Transverse colon (tissue), 4 donors: ENCODE results near the gene UCK2. TPM values are rescaled to one million over a fixed set of nuclear protein-coding genes. Genes with fewer than 3 reads are reported as not detected.
A peak's percentile ranks its signal among the peaks of the same experiment; 100 is the strongest.

ENCODE experiments used
- DNase-seq: peaks from one replicate; pipeline ENCODE4 v3.0.0-alpha.2; 2019
- H3K27ac ChIP-seq, 4 donors: fragments of 200-600 bp; sonication (generic); 2 replicates each; pipeline ENCODE4 v1.5.1; 2016 to 2018; ENCODE audit warnings: inconsistent platforms in 4 of 4
- H3K27me3 ChIP-seq: fragments of 200-600 bp; sonication (generic); 2 replicates; pipeline ENCODE4 v1.5.1; 2017; ENCODE audit warnings: inconsistent platforms
- H3K36me3 ChIP-seq, 4 donors: fragments of 200-600 bp; sonication (generic); 2 replicates each; pipeline ENCODE4 v1.5.1; 2017 to 2019; ENCODE audit warnings: inconsistent platforms in 4 of 4
- H3K4me1 ChIP-seq, 4 donors: fragments of 200-600 bp; sonication (generic); 2 replicates each; pipeline ENCODE4 v1.5.1; 2017 to 2020; ENCODE audit warnings: inconsistent platforms in 4 of 4
- H3K4me3 ChIP-seq, 4 donors: fragments of 200-600 bp; sonication (generic); 1 replicate in 1 of 4; 2 replicates in 3 of 4; pipeline versions ENCODE4 v1.5.1 to v1.6.1; 2017 to 2019; ENCODE audit warnings: inconsistent platforms in 4 of 4
- H3K9me3 ChIP-seq, 2 donors: fragments of 200-600 bp; sonication (generic); 2 replicates each; pipeline ENCODE4 v1.5.1; 2017 to 2019; ENCODE audit warnings: inconsistent platforms in 2 of 2
- EP300 ChIP-seq: sonication (generic); formaldehyde crosslinking; IDR thresholded peaks from one replicate; pipeline ENCODE4 v1.6.1; 2017; ENCODE audit warnings: antibody characterized with exemption, low read depth
- POLR2A ChIP-seq: fragments of 450-650 bp; IDR thresholded peaks from one replicate; pipeline ENCODE4 v1.6.1; 2016; ENCODE audit warnings: antibody characterized with exemption, mild to moderate bottlenecking, moderate library complexity
- POLR2AphosphoS5 ChIP-seq, 3 donors: sonication (generic); formaldehyde crosslinking; IDR thresholded peaks; one replicate each; pipeline ENCODE4 v1.6.1; 2016; ENCODE audit warnings: antibody characterized with exemption in 3 of 3
- WGBS, 2 donors: methylation state at CpG; one replicate each; pipeline ENCODE4 v1.1.5; 2018; ENCODE audit warnings: low coverage in 1 of 2; 5-methylcytosine and 5-hydroxymethylcytosine counted together
- in situ Hi-C, 4 donors: fragments of 200-750 bp; cut with MboI; loops; one replicate each; pipeline versions ENCODE4 v1.15.0 to v1.15.1; 2017; ENCODE audit warnings: low sequenced_read_pairs in 3 of 4, low pct_ligation_motif_present in 1 of 4, low pct_unique_long_range_greater_than_20kb in 1 of 4
- intact Hi-C: fragments of 100-400 bp; cut with DNase I; formaldehyde crosslinking; loops from one replicate; pipeline ENCODE4 v1.15.1; 2023; ENCODE audit warnings: low total_unique reads
- total RNA-seq, 4 donors: library from RNA; depleted of rRNA; stranded (reverse); fragments of >200 nt; gene quantifications; one replicate each; pipeline ENCODE4 v1.1.0, GENCODE V29; 2016
- TF ChIP-seq, protein P1 (sequence below), 5 experiments: fragments of 200-600 bp in 3 of 5; fragments of 450-650 bp in 2 of 5; sonication (generic) in 3 of 5; IDR thresholded peaks; 1 replicate in 2 of 5; 2 replicates in 3 of 5; pipeline ENCODE4 v1.5.1; 2016 to 2017; ENCODE audit warnings: antibody characterized with exemption in 5 of 5, inconsistent platforms in 3 of 5, mild to moderate bottlenecking in 2 of 5, moderate library complexity in 1 of 5

UCK2 gene
- total RNA-seq, 4 donors from 2014 or later = 18.9 to 96.5 (median 69.7) TPM

DNA sequence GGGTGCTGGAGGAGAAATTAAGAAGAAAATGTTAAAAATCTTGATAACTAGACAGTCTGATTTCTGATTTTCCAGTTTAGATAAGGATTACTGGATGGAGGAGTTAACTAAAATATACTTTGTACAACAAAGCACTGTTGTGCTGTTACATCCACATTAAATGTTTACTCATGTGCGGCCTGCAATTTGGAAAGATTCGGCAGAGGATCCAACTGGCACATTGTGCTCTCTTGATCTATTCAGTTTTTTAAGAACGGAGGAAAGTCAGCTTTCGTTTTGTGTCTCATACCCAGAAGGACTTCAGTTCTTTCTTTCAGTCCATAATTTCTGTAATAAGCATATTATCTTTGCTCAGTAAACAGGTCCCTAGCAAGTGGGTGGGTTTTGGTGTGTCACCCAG is 52.5 kb downstream of the UCK2 start:
- TF ChIP-seq, protein P1, sequence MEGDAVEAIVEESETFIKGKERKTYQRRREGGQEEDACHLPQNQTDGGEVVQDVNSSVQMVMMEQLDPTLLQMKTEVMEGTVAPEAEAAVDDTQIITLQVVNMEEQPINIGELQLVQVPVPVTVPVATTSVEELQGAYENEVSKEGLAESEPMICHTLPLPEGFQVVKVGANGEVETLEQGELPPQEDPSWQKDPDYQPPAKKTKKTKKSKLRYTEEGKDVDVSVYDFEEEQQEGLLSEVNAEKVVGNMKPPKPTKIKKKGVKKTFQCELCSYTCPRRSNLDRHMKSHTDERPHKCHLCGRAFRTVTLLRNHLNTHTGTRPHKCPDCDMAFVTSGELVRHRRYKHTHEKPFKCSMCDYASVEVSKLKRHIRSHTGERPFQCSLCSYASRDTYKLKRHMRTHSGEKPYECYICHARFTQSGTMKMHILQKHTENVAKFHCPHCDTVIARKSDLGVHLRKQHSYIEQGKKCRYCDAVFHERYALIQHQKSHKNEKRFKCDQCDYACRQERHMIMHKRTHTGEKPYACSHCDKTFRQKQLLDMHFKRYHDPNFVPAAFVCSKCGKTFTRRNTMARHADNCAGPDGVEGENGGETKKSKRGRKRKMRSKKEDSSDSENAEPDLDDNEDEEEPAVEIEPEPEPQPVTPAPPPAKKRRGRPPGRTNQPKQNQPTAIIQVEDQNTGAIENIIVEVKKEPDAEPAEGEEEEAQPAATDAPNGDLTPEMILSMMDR (IDR thresholded peaks at IDR 0.05) = no peak

DNA sequence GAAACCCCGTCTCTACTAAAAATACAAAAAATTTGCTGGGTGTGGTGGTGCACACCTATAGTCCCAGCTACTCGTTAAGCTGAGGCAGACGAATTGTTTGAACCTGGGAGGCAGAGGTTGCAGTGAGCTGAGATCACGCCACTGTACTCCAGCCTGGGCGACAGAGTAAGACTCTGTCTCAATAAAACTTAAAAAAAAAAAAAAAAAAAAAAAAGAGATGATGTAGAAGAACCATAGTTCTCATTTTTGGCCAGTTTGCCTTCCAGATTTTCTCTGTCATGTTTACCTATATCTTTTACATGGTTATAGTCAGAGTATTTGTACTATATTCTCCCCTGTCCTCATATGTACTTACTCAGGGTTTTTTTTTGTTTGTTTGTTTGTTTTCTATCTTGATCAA is 53.6 kb downstream of the UCK2 start:
- Histone ChIP-seq H3K27me3 (no peaks in the 10 kb centered on the region), H3K9me3 (no peaks in the 10 kb centered on the region), H3K4me1 (peaks cover 0 to 25% (median 12%) of the 10 kb centered on the region in 4 donors), H3K4me3 (no peak overlapping the region), H3K27ac (no peak overlapping the region), H3K36me3 (no peaks in the 10 kb centered on the region)
- no peak for DNase-seq
- in situ Hi-C loops = no loop called here
- WGBS, 2 donors = 86 to 93% methylated on average over 3 to 5 of the region's 5 CpGs
- TF ChIP-seq EP300 (no peak), POLR2AphosphoS5 (IDR thresholded peaks at IDR 0.05) (no peak), POLR2A (no peak)
- TF ChIP-seq, protein P1 (IDR thresholded peaks at IDR 0.05) = no peak
- intact Hi-C loops = no loop called here

More for the DNA sequence above, 52.5 kb downstream of the UCK2 start:
- H3K27me3 ChIP-seq = no peaks in the 10 kb centered on the region
- intact Hi-C loops = no loop called here
- in situ Hi-C loops = no loop called here
- no peak for DNase-seq
- H3K4me3 ChIP-seq = no peak overlapping the region
- 54 to 73% methylated on average over 4 of the region's 4 CpGs for WGBS, 2 donors
- H3K36me3 ChIP-seq = no peaks in the 10 kb centered on the region
- peak overlapping the region in 1 of 4 donors; percentile 16 for H3K27ac ChIP-seq
- H3K4me1 ChIP-seq = peaks cover 6 to 30% (median 12%) of the 10 kb centered on the region in 4 donors
- no peaks in the 10 kb centered on the region for H3K9me3 ChIP-seq

DNA sequence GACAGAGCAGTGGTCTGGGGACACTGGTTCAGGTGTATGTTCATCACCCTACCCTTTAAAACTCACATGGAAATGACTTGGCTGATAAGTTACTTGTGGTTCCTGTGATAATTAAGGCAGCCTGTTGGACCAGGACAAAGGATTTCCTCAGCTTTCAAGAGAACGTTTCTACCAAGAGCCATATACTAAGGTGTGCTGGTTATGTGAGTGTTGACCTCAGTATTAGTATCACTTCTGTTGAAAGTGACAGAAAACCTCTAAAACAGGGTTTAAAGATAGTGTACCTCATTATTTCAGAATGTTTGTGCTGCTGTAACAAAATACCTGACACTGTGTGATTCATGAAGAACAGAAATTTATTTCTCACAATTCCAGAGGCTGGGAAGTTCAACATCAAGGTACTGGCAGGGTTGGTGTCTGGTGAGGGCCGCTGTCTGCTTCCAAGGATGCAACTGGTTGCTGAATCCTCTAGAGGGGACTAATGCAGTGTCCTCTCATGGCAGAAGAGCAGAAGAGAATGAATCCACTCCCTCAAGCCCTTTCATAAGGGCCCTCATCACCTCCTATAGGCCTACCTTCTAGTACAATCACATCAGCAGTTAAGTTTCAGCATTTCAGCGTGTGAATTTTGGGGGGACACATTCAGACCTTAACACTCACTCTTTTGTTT is 54.9 kb downstream of the UCK2 start:
- H3K27me3 ChIP-seq = no peaks in the 10 kb centered on the region
- no peak for DNase-seq
- no peaks in the 10 kb centered on the region for H3K36me3 ChIP-seq
- H3K27ac ChIP-seq = no peak overlapping the region
- peaks cover 0 to 17% (median 14%) of the 10 kb centered on the region in 4 donors for H3K4me1 ChIP-seq
- WGBS, 2 donors = 84 to 92% methylated on average over 2 to 3 of the region's 3 CpGs
- intact Hi-C loops (no loop called here), in situ Hi-C loops (no loop called here)
- no peak overlapping the region for H3K4me3 ChIP-seq
- H3K9me3 ChIP-seq = no peaks in the 10 kb centered on the region
- no peak for TF ChIP-seq EP300
- TF ChIP-seq POLR2AphosphoS5 (IDR thresholded peaks at IDR 0.05) = no peak
- TF ChIP-seq, protein P1 (IDR thresholded peaks at IDR 0.05) = no peak
- no peak for TF ChIP-seq POLR2A

DNA sequence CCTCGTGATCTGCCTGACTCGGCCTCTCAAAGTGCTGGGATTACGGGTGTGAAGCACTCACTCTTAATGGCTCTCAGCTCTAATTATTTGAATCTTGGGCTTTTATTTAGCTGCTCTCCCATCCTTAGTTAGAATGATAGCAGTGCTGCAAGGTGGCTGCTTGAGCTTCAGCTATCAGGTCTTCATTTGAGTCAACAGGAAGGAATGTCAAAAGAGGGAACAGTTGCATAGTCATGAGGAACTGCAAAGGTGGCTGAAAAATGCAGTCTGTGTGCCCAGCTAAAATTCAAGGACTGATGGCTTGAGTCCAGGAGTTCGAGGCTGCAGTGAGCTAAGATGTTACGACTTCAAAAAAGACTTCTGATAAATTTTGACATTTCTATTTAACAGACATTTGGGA is 55.6 kb downstream of the UCK2 start:
- H3K9me3 ChIP-seq = no peaks in the 10 kb centered on the region
- no peak overlapping the region for H3K4me3 ChIP-seq
- no peaks in the 10 kb centered on the region for H3K36me3 ChIP-seq
- TF ChIP-seq, protein P1 (IDR thresholded peaks at IDR 0.05) = no peak
- TF ChIP-seq POLR2A (no peak), EP300 (no peak), POLR2AphosphoS5 (IDR thresholded peaks at IDR 0.05) (no peak)
- peaks cover 0 to 20% (median 16%) of the 10 kb centered on the region in 4 donors for H3K4me1 ChIP-seq
- 90 to 100% methylated on average over 1 to 5 of the region's 5 CpGs for WGBS, 2 donors
- intact Hi-C loops = no loop called here
- no peak for DNase-seq
- H3K27me3 ChIP-seq = no peaks in the 10 kb centered on the region
- no peak overlapping the region for H3K27ac ChIP-seq
- in situ Hi-C loops = no loop called here
